Left hindlimb (tissue), 1 donor: ENCODE measurements around the gene CYB5R3.

Experiments
- DNase-seq: peaks from one replicate; pipeline ENCODE4 v3.0.0-alpha.2; 2018

CYB5R3 gene

GRCh38 chr22:42644422-42645340, 4.5 kb downstream of the CYB5R3 start:
- peak; percentile 82 for DNase-seq

GRCh38 chr22:42643634-42644421, 5.4 kb downstream of the CYB5R3 start:
- no peak for DNase-seq

- DNase-seq, result no peak
These were observed 6.2 kb downstream of the CYB5R3 start for GRCh38 chr22:42642806-42643633.

GRCh38 chr22:42641801-42642413, 7.3 kb downstream of the CYB5R3 start:
- DNase-seq, result no peak

GRCh38 chr22:42639541-42640241, 9.5 kb downstream of the CYB5R3 start:
- no peak for DNase-seq

- no peak for DNase-seq
These were observed 11.6 kb downstream of the CYB5R3 start for GRCh38 chr22:42637555-42637954.

- DNase-seq, result no peak
These were observed 12.7 kb downstream of the CYB5R3 start for GRCh38 chr22:42636506-42636905.

GRCh38 chr22:42635531-42635930, 13.7 kb downstream of the CYB5R3 start:
- no peak for DNase-seq

GRCh38 chr22:42633013-42633412, 16.2 kb downstream of the CYB5R3 start:
- DNase-seq, result no peak

- no peak for DNase-seq
These were observed 17.1 kb downstream of the CYB5R3 start for GRCh38 chr22:42632096-42632495.

- no peak for DNase-seq
These were observed 18.1 kb downstream of the CYB5R3 start for GRCh38 chr22:42630901-42631602.

- DNase-seq, result no peak
These were observed 19.0 kb downstream of the CYB5R3 start for GRCh38 chr22:42630211-42630610.

GRCh38 chr22:42627981-42628380, 21.2 kb downstream of the CYB5R3 start:
- no peak for DNase-seq

- no peak for DNase-seq
These were observed 22.1 kb downstream of the CYB5R3 start for GRCh38 chr22:42626951-42627625.

- DNase-seq, result no peak
These were observed 22.8 kb downstream of the CYB5R3 start for GRCh38 chr22:42626431-42626830.

- no peak for DNase-seq
These were observed 23.8 kb downstream of the CYB5R3 start for GRCh38 chr22:42625416-42625815.

- no peak for DNase-seq
These were observed 24.6 kb downstream of the CYB5R3 start for GRCh38 chr22:42624551-42625106.

- no peak for DNase-seq
These were observed 25.3 kb downstream of the CYB5R3 start for GRCh38 chr22:42623756-42624441.

- no peak for DNase-seq
These were observed 25.9 kb downstream of the CYB5R3 start for GRCh38 chr22:42623301-42623751.
